Activated CD8-positive, alpha-beta T cell treated with anti-CD3 and anti-CD28 coated beads for 36 hours (primary cell): ENCODE results near the gene RABGAP1L. TPM values are rescaled to one million over a fixed set of nuclear protein-coding genes. Genes with fewer than 3 reads are reported as not detected.

Experiments used
- ATAC-seq: fragments of 200-7000 bp; cut with Tn5 transposase; one replicate; pipeline ENCODE4 v1.10.0; 2021; ENCODE audit warnings: mild to moderate bottlenecking, moderate library complexity
- CTCF ChIA-PET: fragments of 350-600 bp; sonication (Branson Sonifier 250); formaldehyde crosslinking; loops from one replicate; lab custom pipeline; 2021; ENCODE audit warnings: antibody characterized with exemption; lab: Charles Lee
- POLR2A ChIA-PET: fragments of 350-600 bp; sonication (Branson Sonifier 250); formaldehyde crosslinking; loops from one replicate; lab custom pipeline; 2021; ENCODE audit warnings: antibody characterized with exemption; lab: Charles Lee
- DNase-seq: peaks from one replicate; pipeline ENCODE4 v3.0.0-alpha.2; 2020
- H3K27ac Mint-ChIP-seq: one replicate; pipeline ENCODE4 v1.8.0; 2021; ENCODE audit warnings: mild to moderate bottlenecking, mixed read lengths
- H3K27me3 Mint-ChIP-seq: one replicate; pipeline ENCODE4 v1.8.0; 2021; ENCODE audit warnings: mixed read lengths
- H3K36me3 Mint-ChIP-seq: one replicate; pipeline ENCODE4 v1.8.0; 2021; ENCODE audit warnings: low read depth, mixed read lengths
- H3K4me1 Mint-ChIP-seq: one replicate; pipeline ENCODE4 v1.8.0; 2021; ENCODE audit warnings: low read depth, mixed read lengths
- H3K4me3 Mint-ChIP-seq: one replicate; pipeline ENCODE4 v1.8.0; 2021; ENCODE audit warnings: mild to moderate bottlenecking, moderate library complexity, mixed read lengths
- H3K9me3 Mint-ChIP-seq: one replicate; pipeline ENCODE4 v1.8.0; 2021; ENCODE audit warnings: mixed read lengths
- CTCF ChIP-seq: fragments of 200-600 bp; IDR thresholded peaks from one replicate; pipeline ENCODE4 v1.8.0; 2022; ENCODE audit warnings: antibody characterized with exemption, mild to moderate bottlenecking
- intact Hi-C: fragments of 100-400 bp; cut with micrococcal nuclease; formaldehyde crosslinking; loops from one replicate; pipeline ENCODE4 v1.10.0; 2022
- total RNA-seq, 2 experiments: library from RNA; stranded (reverse); gene quantifications; one replicate each; pipeline ENCODE4 v1.2.3, GENCODE V29; 2021

The RABGAP1L gene
- total RNA-seq, 2 experiments from 2014 or later: 26.9 to 29.4 TPM

DNA sequence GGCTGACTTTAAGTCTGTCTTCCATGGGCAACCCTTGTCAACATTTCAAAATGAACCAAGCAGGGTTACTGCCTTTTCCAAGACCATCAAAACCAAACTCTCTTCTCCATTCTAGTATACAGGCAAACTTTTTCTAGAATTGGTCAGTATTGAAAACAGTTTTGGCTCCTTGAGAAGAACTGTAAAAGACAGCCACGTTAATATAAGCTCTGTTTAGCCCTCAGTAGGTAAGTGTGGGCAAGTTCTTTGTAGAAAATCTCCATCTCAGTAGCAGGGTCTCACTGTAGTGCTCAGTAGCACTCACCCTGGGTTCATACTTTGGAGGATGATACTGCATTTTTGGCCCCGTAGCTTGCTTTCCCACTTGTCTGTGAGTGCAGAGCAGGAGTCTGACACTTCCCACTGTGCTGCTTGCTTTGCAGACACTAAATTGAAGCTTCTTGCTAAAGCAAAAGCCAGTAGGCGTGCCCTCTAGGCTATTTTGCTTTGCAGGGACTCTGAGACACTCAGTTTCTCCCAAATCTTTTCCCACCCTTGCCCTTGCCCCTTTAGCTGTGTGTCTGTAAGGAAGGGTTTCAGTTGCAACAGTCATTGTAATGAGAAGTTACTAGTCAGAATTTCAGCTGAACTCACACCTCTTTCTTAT lies 806.2 kb downstream of the RABGAP1L start:
- POLR2A ChIA-PET: interaction anchor here (0.6 to 1.9 kb wide), 7 partner anchors 15 to 166 kb away, joined by 3 to 5 read pairs (median 3); partner anchors contain the start of gene MRPS14
- intact Hi-C loops: loop anchor here (2.0 kb wide), 1 partner anchor 33 kb away; the partner anchor contains the start of gene CACYBP
- ATAC-seq (no peak), DNase-seq (peak; percentile 20)
- Mint-ChIP-seq H3K4me3 (peak overlapping the region; percentile 68), H3K27me3 (peaks cover 1% of the 10 kb centered on the region), H3K36me3 (no peaks in the 10 kb centered on the region), H3K27ac (peak overlapping the region; percentile 84), H3K9me3 (no peaks in the 10 kb centered on the region), H3K4me1 (peaks cover 63% of the 10 kb centered on the region)
- CTCF ChIA-PET: interaction anchor here (1.7 to 3.1 kb wide), 2 partner anchors 18 to 34 kb away, joined by 11 to 18 read pairs; partner anchors contain the start of gene CACYBP
- no peak for TF ChIP-seq CTCF

DNA sequence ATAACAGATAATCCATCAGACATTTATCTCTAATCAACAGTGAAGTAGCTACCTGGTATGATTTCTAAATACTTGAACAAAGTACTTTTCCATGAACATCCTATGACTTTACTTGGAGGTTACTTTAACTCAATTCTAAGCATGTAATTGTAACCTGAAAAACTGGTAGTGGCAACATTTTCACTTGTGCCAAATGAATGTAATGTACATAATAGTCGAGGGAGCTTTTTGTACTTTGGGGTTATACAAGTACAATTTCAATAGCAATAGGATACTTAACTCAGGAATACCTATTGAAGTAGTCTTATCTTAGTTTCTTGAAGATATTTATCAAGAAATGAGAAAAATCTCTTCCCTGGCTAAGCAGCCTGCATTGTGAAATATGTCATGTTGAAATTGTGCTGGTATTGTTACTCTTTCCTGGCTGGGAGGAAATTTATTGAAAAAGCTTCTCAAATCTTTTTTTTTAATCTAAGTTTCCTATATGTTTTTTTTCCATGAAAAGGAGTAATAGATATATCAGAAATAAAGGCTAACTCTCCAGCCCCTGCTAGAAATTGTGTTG lies 806.8 kb downstream of the RABGAP1L start:
- peak overlapping the region; percentile 84 for H3K27ac Mint-ChIP-seq
- TF ChIP-seq CTCF: no peak

GRCh38 chr1:174967845-174968705 lies 808.8 kb downstream of the RABGAP1L start:
- TF ChIP-seq CTCF: no peak
- Mint-ChIP-seq H3K36me3 (peaks cover 4% of the 10 kb centered on the region), H3K27me3 (peaks cover 1% of the 10 kb centered on the region), H3K9me3 (no peaks in the 10 kb centered on the region), H3K4me3 (peak overlapping the region; percentile 51), H3K27ac (peak overlapping the region; percentile 81), H3K4me1 (peaks cover 73% of the 10 kb centered on the region)
- ChIA-PET CTCF (interaction anchor here (1.0 to 3.1 kb wide), 6 partner anchors 11 to 32 kb away, joined by 3 to 18 read pairs (median 5); partner anchors contain the start of gene CACYBP), POLR2A (interaction anchor here (0.6 to 1.3 kb wide), 6 partner anchors 12 to 1101 kb away, joined by 3 to 5 read pairs (median 4); partner anchors contain the start of gene MRPS14)
- DNase-seq (no peak), ATAC-seq (no peak)
- intact Hi-C loops: no loop called here

More for the DNA sequence above, 806.8 kb downstream of the RABGAP1L start:
- peaks cover 1% of the 10 kb centered on the region for H3K27me3 Mint-ChIP-seq
- intact Hi-C loops: no loop called here
- DNase-seq (no peak), ATAC-seq (no peak)
- peak overlapping the region; percentile 68 for H3K4me3 Mint-ChIP-seq
- ChIA-PET CTCF (interaction anchor here (1.7 to 3.1 kb wide), 2 partner anchors 17 to 33 kb away, joined by 11 to 18 read pairs; partner anchors contain the start of gene CACYBP), POLR2A (interaction anchor here (0.8 to 1.2 kb wide), 5 partner anchors 20 to 166 kb away, joined by 3 to 4 read pairs (median 3); partner anchors contain the start of gene MRPS14)
- H3K9me3 Mint-ChIP-seq: no peaks in the 10 kb centered on the region
- peaks cover 63% of the 10 kb centered on the region for H3K4me1 Mint-ChIP-seq
- H3K36me3 Mint-ChIP-seq: no peaks in the 10 kb centered on the region

- H3K27ac Mint-ChIP-seq: peak overlapping the region; percentile 81
- no peak for TF ChIP-seq CTCF
- peaks cover 67% of the 10 kb centered on the region for H3K4me1 Mint-ChIP-seq
- peak; percentile 54 for DNase-seq
- peaks cover 1% of the 10 kb centered on the region for H3K27me3 Mint-ChIP-seq
- H3K9me3 Mint-ChIP-seq: no peaks in the 10 kb centered on the region
- H3K36me3 Mint-ChIP-seq: peaks cover 6% of the 10 kb centered on the region
- ATAC-seq: peak; percentile 52
- CTCF ChIA-PET: interaction anchor here (0.6 to 2.7 kb wide), 6 partner anchors 10 to 177 kb away, joined by 3 to 9 read pairs (median 4); partner anchors contain the start of gene CACYBP
- peak overlapping the region; percentile 51 for H3K4me3 Mint-ChIP-seq
- POLR2A ChIA-PET: interaction anchor here (0.6 to 1.3 kb wide), 6 partner anchors 11 to 1102 kb away, joined by 3 to 5 read pairs (median 4); partner anchors contain the start of gene MRPS14
- intact Hi-C loops: no loop called here
These were observed 809.5 kb downstream of the RABGAP1L start for GRCh38 chr1:174968750-174969244.
